ENCODE measurements around the gene DCST1.

DCST1 gene

GRCh38 chr1:155093911-155094621 is 60.4 kb downstream of the DCST1 start:
- peak; percentile 43 for DNase-seq

GRCh38 chr1:155094622-155094948 is 61.0 kb downstream of the DCST1 start:
- no peak for DNase-seq

GRCh38 chr1:155099331-155099730 is 65.7 kb downstream of the DCST1 start:
- DNase-seq = no peak
